GM23338 (cell line): ENCODE results near the gene SLC15A4. TPM values are rescaled to one million over a fixed set of nuclear protein-coding genes. Genes with fewer than 3 reads are reported as not detected.

Experiments used
- ATAC-seq: fragments of 200-7000 bp; cut with Tn5 transposase; 3 replicates; pipeline ENCODE4 v1.9.1; 2020
- DNase-seq: peaks from one replicate; pipeline ENCODE4 v3.0.0-alpha.2; 2015; ENCODE audit warnings: low spot score
- H2AFZ ChIP-seq: fragments of 200-600 bp; sonication (generic); 2 replicates; pipeline ENCODE4 v1.8.0; 2016; ENCODE audit warnings: antibody characterized with exemption, mild to moderate bottlenecking, moderate library complexity
- H3F3A ChIP-seq: fragments of 200-600 bp; sonication (generic); replicated peaks from 2 replicates; pipeline ENCODE4 v1.8.0; 2017; ENCODE audit warnings: antibody characterized with exemption, mixed run types, low read depth
- H3K27ac ChIP-seq: fragments of 200-600 bp; sonication (generic); 2 replicates; pipeline ENCODE4 v1.6.1; 2016; ENCODE audit warnings: low read depth
- H3K27me3 ChIP-seq: fragments of 200-600 bp; sonication (generic); 2 replicates; pipeline ENCODE4 v1.8.0; 2016; ENCODE audit warnings: mild to moderate bottlenecking, mixed run types, moderate library complexity; ENCODE audit not compliant: insufficient read depth
- H3K36me3 ChIP-seq: fragments of 200-600 bp; sonication (generic); 2 replicates; pipeline ENCODE4 v1.8.0; 2016; ENCODE audit warnings: mild to moderate bottlenecking; ENCODE audit not compliant: insufficient read depth
- H3K4me1 ChIP-seq: fragments of 200-600 bp; sonication (generic); 2 replicates; pipeline ENCODE4 v1.8.0; 2016; ENCODE audit warnings: mild to moderate bottlenecking, moderate library complexity; ENCODE audit not compliant: insufficient read depth
- H3K4me2 ChIP-seq: fragments of 200-600 bp; sonication (generic); 2 replicates; pipeline ENCODE4 v1.7.1; 2017; ENCODE audit warnings: mixed run types
- H3K4me3 ChIP-seq: fragments of 200-600 bp; sonication (generic); 2 replicates; pipeline ENCODE4 v1.6.1; 2016; ENCODE audit warnings: mixed run types
- H3K79me2 ChIP-seq: fragments of 200-600 bp; sonication (generic); replicated peaks from 2 replicates; pipeline ENCODE4 v1.8.0; 2017; ENCODE audit warnings: mild to moderate bottlenecking; ENCODE audit not compliant: insufficient read depth
- H3K9me2 ChIP-seq: fragments of 200-600 bp; sonication (generic); 2 replicates; pipeline ENCODE4 v1.8.0; 2017; ENCODE audit not compliant: insufficient read depth
- H4K20me1 ChIP-seq: fragments of 200-600 bp; sonication (generic); replicated peaks from 2 replicates; pipeline ENCODE4 v1.8.0; 2017; ENCODE audit warnings: mild to moderate bottlenecking; ENCODE audit not compliant: insufficient read depth
- H3K27ac Mint-ChIP-seq: 2 replicates; pipeline ENCODE4 v1.8.0; 2020; ENCODE audit warnings: inconsistent platforms, mild to moderate bottlenecking, moderate library complexity, mixed read lengths
- H3K27me3 Mint-ChIP-seq: 3 replicates; pipeline ENCODE4 v1.8.0; 2022; ENCODE audit warnings: low read depth, mild to moderate bottlenecking, moderate library complexity, mixed read lengths, inconsistent platforms; ENCODE audit not compliant: insufficient read depth, poor library complexity
- H3K36me3 Mint-ChIP-seq: 3 replicates; pipeline ENCODE4 v1.8.0; 2021; ENCODE audit warnings: low read depth, mild to moderate bottlenecking, inconsistent platforms, moderate library complexity, mixed read lengths
- H3K4me1 Mint-ChIP-seq: 3 replicates; pipeline ENCODE4 v1.8.0; 2020; ENCODE audit warnings: mild to moderate bottlenecking, inconsistent platforms, mixed read lengths
- H3K4me3 Mint-ChIP-seq: 3 replicates; pipeline ENCODE4 v1.8.0; 2021; ENCODE audit warnings: moderate library complexity, mild to moderate bottlenecking, inconsistent platforms, mixed read lengths
- H3K9me3 Mint-ChIP-seq: 3 replicates; pipeline ENCODE4 v1.8.0; 2020; ENCODE audit warnings: moderate library complexity, mild to moderate bottlenecking, inconsistent platforms, mixed read lengths
- EZH2 ChIP-seq: fragments of 200-600 bp; sonication (generic); IDR thresholded peaks from one replicate; pipeline ENCODE4 v1.8.0; 2017; ENCODE audit warnings: antibody characterized with exemption, mild to moderate bottlenecking, low read depth; ENCODE audit not compliant: unreplicated experiment
- EZH2phosphoT487 ChIP-seq: fragments of 200-600 bp; sonication (generic); IDR thresholded peaks from one replicate; pipeline ENCODE4 v1.8.1; 2018; ENCODE audit warnings: antibody characterized with exemption; ENCODE audit not compliant: unreplicated experiment
- JUNB ChIP-seq: IDR thresholded peaks from one replicate; pipeline ENCODE4 v1.6.1; 2016; ENCODE audit warnings: antibody characterized with exemption; ENCODE audit not compliant: unreplicated experiment
- NANOG ChIP-seq: IDR thresholded peaks from 2 replicates; pipeline ENCODE4 v1.6.1; 2016; ENCODE audit warnings: antibody characterized with exemption, borderline replicate concordance
- POLR2AphosphoS5 ChIP-seq: IDR thresholded peaks from 2 replicates; pipeline ENCODE4 v1.6.1; 2016; ENCODE audit warnings: antibody characterized with exemption, low read depth
- ZNF114 ChIP-seq: fragments of 250-450 bp; sonication (Bioruptor Pico); IDR thresholded peaks from 2 replicates; pipeline ENCODE4 v1.5.0; 2020; ENCODE audit warnings: mild to moderate bottlenecking, moderate library complexity
- ZNF462 ChIP-seq: fragments of 250-450 bp; sonication (Bioruptor Pico); IDR thresholded peaks from 2 replicates; pipeline ENCODE4 v1.5.0; 2020; ENCODE audit warnings: mild to moderate bottlenecking, moderate library complexity
- polyA plus RNA-seq: library from polyadenylated mRNA; unstranded; fragments of >200 nt; fragmentation: Nextera tagmentation; extraction: Ambion mirVana; gene quantifications from 2 replicates; pipeline ENCODE4 v1.2.1, GENCODE V29; 2016
- total RNA-seq: library from RNA; depleted of rRNA; stranded (reverse); fragments of >200 nt; shearing (Covaris generic); gene quantifications from 2 replicates; pipeline ENCODE4 v1.2.3, GENCODE V29; 2014
- TF ChIP-seq, protein P1 (sequence below), 2 experiments: fragments of 200-600 bp in 1 of 2; sonication (generic) in 1 of 2; conservative IDR thresholded peaks; 2 replicates each; pipeline versions ENCODE4 v1.5.1 to v1.6.1; 2016 to 2017; ENCODE audit warnings: antibody characterized with exemption in 2 of 2, low read depth in 2 of 2, mild to moderate bottlenecking in 2 of 2, moderate library complexity in 1 of 2
- TF ChIP-seq, protein P2 (sequence below): IDR thresholded peaks from one replicate; pipeline ENCODE4 v1.6.1; 2018; ENCODE audit warnings: antibody characterized with exemption; ENCODE audit not compliant: unreplicated experiment
- TF ChIP-seq, protein P3 (sequence below): IDR thresholded peaks from 2 replicates; pipeline ENCODE4 v1.6.1; 2016; ENCODE audit warnings: antibody characterized with exemption

SLC15A4 gene
- total and polyA plus RNA-seq, 2 experiments from 2014 or later: 7.7 to 30.3 TPM

DNA sequence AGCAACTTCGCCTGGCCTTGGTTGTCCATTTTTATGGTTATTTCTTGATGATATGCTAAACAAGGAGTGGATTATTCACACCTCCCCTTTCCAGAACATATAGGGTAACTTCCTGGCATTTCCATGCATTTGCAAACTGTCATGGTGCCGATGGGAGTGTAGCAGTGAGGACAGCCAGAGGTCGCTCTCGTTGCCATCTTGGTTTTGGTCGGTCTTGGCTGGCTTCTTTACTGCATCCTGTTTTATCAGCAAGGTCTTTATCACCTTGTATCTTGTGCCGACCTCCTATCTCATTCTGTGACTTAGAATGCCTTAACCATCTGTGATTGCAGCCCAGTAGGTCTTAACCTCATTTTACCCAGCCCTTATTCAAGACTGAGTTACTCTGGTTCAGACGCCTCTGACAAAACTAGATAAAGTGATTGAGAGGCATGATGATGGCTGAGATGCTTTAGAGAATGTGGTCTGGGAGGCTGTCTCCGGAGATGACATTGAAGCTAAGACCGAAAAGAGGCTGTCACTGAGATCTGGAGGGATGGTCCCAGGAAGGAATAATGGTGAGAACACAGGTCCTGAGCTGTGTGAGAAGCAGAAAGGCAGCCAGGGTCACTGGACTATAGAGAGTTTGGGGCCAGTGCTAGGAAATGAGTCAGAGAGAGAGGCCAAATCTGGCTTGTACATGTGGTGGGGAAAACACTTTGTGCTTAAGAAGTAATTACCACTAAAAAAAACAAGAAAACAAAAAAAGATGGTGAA, 32.5 kb upstream of the SLC15A4 start (continued):
- no peak for TF ChIP-seq ZNF462
- TF ChIP-seq JUNB: no peak
- TF ChIP-seq ZNF114 (CRISPR knock-in tag): no peak

GRCh38 chr12:128853600-128854197, 29.9 kb upstream of the SLC15A4 start:
- Histone ChIP-seq H4K20me1 (no peaks in the 10 kb centered on the region), H3K27ac (no peak overlapping the region), H3K4me3 (peak overlapping the region; percentile 60), H3K36me3 (no peaks in the 10 kb centered on the region), H3K4me1 (peaks cover 5% of the 10 kb centered on the region), H3K4me2 (peak overlapping the region; percentile 80), H3K9me2 (no peaks in the 10 kb centered on the region; the same call in 1 of the 2 replicates), H2AFZ (no peak overlapping the region; the same call in 1 of the 2 replicates), H3K27me3 (peaks cover 7% of the 10 kb centered on the region; the same call in 1 of the 2 replicates), H3K79me2 (no peaks in the 10 kb centered on the region), H3F3A (no peaks in the 10 kb centered on the region)
- peak; percentile 55 for ATAC-seq
- Mint-ChIP-seq H3K27ac (no peak overlapping the region), H3K36me3 (peaks cover 26% of the 10 kb centered on the region), H3K4me3 (peak overlapping the region; percentile 77), H3K4me1 (peaks cover 8% of the 10 kb centered on the region), H3K27me3 (peaks cover 12% of the 10 kb centered on the region), H3K9me3 (peaks cover 80% of the 10 kb centered on the region)
- DNase-seq: peak; percentile 33
- TF ChIP-seq EZH2: no peak
- no peak for TF ChIP-seq JUNB
- TF ChIP-seq POLR2AphosphoS5: no peak
- TF ChIP-seq, protein P1, sequence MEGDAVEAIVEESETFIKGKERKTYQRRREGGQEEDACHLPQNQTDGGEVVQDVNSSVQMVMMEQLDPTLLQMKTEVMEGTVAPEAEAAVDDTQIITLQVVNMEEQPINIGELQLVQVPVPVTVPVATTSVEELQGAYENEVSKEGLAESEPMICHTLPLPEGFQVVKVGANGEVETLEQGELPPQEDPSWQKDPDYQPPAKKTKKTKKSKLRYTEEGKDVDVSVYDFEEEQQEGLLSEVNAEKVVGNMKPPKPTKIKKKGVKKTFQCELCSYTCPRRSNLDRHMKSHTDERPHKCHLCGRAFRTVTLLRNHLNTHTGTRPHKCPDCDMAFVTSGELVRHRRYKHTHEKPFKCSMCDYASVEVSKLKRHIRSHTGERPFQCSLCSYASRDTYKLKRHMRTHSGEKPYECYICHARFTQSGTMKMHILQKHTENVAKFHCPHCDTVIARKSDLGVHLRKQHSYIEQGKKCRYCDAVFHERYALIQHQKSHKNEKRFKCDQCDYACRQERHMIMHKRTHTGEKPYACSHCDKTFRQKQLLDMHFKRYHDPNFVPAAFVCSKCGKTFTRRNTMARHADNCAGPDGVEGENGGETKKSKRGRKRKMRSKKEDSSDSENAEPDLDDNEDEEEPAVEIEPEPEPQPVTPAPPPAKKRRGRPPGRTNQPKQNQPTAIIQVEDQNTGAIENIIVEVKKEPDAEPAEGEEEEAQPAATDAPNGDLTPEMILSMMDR (conservative IDR thresholded peaks at IDR 0.05; ENCODE audit: low read depth in 2 of 2): no peak
- no peak for TF ChIP-seq ZNF114 (CRISPR knock-in tag)
- no peak for TF ChIP-seq EZH2phosphoT487
- TF ChIP-seq, protein P2, sequence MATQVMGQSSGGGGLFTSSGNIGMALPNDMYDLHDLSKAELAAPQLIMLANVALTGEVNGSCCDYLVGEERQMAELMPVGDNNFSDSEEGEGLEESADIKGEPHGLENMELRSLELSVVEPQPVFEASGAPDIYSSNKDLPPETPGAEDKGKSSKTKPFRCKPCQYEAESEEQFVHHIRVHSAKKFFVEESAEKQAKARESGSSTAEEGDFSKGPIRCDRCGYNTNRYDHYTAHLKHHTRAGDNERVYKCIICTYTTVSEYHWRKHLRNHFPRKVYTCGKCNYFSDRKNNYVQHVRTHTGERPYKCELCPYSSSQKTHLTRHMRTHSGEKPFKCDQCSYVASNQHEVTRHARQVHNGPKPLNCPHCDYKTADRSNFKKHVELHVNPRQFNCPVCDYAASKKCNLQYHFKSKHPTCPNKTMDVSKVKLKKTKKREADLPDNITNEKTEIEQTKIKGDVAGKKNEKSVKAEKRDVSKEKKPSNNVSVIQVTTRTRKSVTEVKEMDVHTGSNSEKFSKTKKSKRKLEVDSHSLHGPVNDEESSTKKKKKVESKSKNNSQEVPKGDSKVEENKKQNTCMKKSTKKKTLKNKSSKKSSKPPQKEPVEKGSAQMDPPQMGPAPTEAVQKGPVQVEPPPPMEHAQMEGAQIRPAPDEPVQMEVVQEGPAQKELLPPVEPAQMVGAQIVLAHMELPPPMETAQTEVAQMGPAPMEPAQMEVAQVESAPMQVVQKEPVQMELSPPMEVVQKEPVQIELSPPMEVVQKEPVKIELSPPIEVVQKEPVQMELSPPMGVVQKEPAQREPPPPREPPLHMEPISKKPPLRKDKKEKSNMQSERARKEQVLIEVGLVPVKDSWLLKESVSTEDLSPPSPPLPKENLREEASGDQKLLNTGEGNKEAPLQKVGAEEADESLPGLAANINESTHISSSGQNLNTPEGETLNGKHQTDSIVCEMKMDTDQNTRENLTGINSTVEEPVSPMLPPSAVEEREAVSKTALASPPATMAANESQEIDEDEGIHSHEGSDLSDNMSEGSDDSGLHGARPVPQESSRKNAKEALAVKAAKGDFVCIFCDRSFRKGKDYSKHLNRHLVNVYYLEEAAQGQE: no peak
- TF ChIP-seq, protein P3, sequence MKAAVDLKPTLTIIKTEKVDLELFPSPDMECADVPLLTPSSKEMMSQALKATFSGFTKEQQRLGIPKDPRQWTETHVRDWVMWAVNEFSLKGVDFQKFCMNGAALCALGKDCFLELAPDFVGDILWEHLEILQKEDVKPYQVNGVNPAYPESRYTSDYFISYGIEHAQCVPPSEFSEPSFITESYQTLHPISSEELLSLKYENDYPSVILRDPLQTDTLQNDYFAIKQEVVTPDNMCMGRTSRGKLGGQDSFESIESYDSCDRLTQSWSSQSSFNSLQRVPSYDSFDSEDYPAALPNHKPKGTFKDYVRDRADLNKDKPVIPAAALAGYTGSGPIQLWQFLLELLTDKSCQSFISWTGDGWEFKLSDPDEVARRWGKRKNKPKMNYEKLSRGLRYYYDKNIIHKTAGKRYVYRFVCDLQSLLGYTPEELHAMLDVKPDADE: no peak
- no peak for TF ChIP-seq NANOG
